ENCODE data around the gene DRC1.

DRC1 gene

GRCh38 chr2:26400723-26401122 lies 997 bp upstream of the DRC1 start:
- no peak for TF ChIP-seq CTCF (conservative IDR thresholded peaks at IDR 0.05)
- no peak overlapping the region for H3K27ac ChIP-seq

GRCh38 chr2:26407526-26407925 lies 5.8 kb downstream of the DRC1 start:
- H3K27ac ChIP-seq = no peak overlapping the region
- no peak for TF ChIP-seq CTCF (conservative IDR thresholded peaks at IDR 0.05)

- H3K27ac ChIP-seq = no peak overlapping the region
- no peak for TF ChIP-seq CTCF (conservative IDR thresholded peaks at IDR 0.05)
These were observed 8.1 kb downstream of the DRC1 start for GRCh38 chr2:26409785-26410184.

- no peak for TF ChIP-seq CTCF (conservative IDR thresholded peaks at IDR 0.05)
- no peak overlapping the region for H3K27ac ChIP-seq
These were observed 9.1 kb downstream of the DRC1 start for GRCh38 chr2:26410764-26411243.

- TF ChIP-seq CTCF (conservative IDR thresholded peaks at IDR 0.05) = no peak
- H3K27ac ChIP-seq = no peak overlapping the region
These were observed 9.7 kb downstream of the DRC1 start for GRCh38 chr2:26411419-26411818.

GRCh38 chr2:26412091-26412673 lies 10.5 kb downstream of the DRC1 start:
- H3K27ac ChIP-seq = no peak overlapping the region
- TF ChIP-seq CTCF (conservative IDR thresholded peaks at IDR 0.05) = no peak

- H3K27ac ChIP-seq = no peak overlapping the region
These were observed 12.6 kb downstream of the DRC1 start for GRCh38 chr2:26414311-26414710.

More at GRCh38 chr2:26414311-26414710, 12.6 kb downstream of the DRC1 start:
- TF ChIP-seq CTCF (conservative IDR thresholded peaks at IDR 0.05) = no peak

All from VCaP (cell line).